HL-60 (cell line): Measurements from ENCODE around the gene TTC22.

Experiments
- DNase-seq, 2 experiments: peaks; one replicate each; pipeline ENCODE4 v3.0.0-alpha.2; 2010 to 2020; ENCODE audit warnings: low read depth in 1 of 2, low spot score in 1 of 2
- H3K27ac ChIP-seq: fragments of 250-450 bp; sonication (Bioruptor Pico); replicated peaks from 2 replicates; pipeline ENCODE4 v1.5.1; 2020; ENCODE audit warnings: mild to moderate bottlenecking, moderate library complexity
- H3K27me3 ChIP-seq: fragments of 250-450 bp; sonication (Bioruptor Pico); 2 replicates; pipeline ENCODE4 v1.5.1; 2021; ENCODE audit warnings: mild to moderate bottlenecking, moderate library complexity; ENCODE audit not compliant: insufficient read depth, poor library complexity, severe bottlenecking
- H3K4me3 ChIP-seq: replicated peaks from 2 replicates; pipeline ENCODE4 v1.5.1; 2011; ENCODE audit warnings: mild to moderate bottlenecking, control low read depth, low read length; ENCODE audit not compliant: insufficient read depth
- CTCF ChIP-seq: IDR thresholded peaks from one replicate; pipeline ENCODE4 v1.5.1; 2011; ENCODE audit warnings: low read length, control low read depth, inconsistent platforms; ENCODE audit not compliant: insufficient read depth
- GABPA ChIP-seq: IDR thresholded peaks from 2 replicates; pipeline ENCODE4 v1.6.1; 2012; ENCODE audit warnings: low read depth
- POLR2AphosphoS5 ChIP-seq: IDR thresholded peaks from 2 replicates; pipeline ENCODE4 v1.6.1; 2012; ENCODE audit warnings: low read depth
- REST ChIP-seq: IDR thresholded peaks from 2 replicates; pipeline ENCODE4 v1.6.1; 2012; ENCODE audit warnings: low read depth; ENCODE audit not compliant: insufficient replicate concordance
- SPI1 ChIP-seq: IDR thresholded peaks from 2 replicates; pipeline ENCODE4 v1.6.1; 2012; ENCODE audit warnings: low read depth, mild to moderate bottlenecking, borderline replicate concordance
- long read RNA-seq: library from polyadenylated mRNA; unstranded; transcript quantifications from one replicate; pipeline ENCODE4 v2.0.0, GENCODE V29; 2020

The TTC22 gene
- long read RNA-seq, result 0 reads

GRCh38 chr1:54800899-54801759 is at the start of gene TTC22:
TSS of gene TTC22 (minus strand) at chr1:54801323. CDS start at chr1:54801163, 160 bp downstream.
- peak; percentile 22 to 71 for DNase-seq
- peak within 1 kb of the TSS; percentile 44 for H3K4me3 ChIP-seq

GRCh38 chr1:54850737-54851136 is 49.6 kb upstream of the TTC22 start:
- Histone ChIP-seq H3K27me3 (no peaks in the 10 kb centered on the region), H3K4me3 (no peak overlapping the region), H3K27ac (no peak overlapping the region)
- TF ChIP-seq POLR2AphosphoS5, result no peak
- no peak for TF ChIP-seq GABPA
- no peak for TF ChIP-seq SPI1
- TF ChIP-seq REST, result no peak
- no peak for TF ChIP-seq CTCF
- no peak for DNase-seq

More at GRCh38 chr1:54800899-54801759, at the start of gene TTC22:
- Histone ChIP-seq H3K27ac (0 out of 2 replicates have a peak within 1 kb of the TSS, but pooled peaks have one; percentile 8), H3K27me3 (no peaks in the 10 kb centered on the region)
- TF ChIP-seq CTCF, result peak; percentile 48
- no peak for TF ChIP-seq POLR2AphosphoS5

GRCh38 chr1:54850069-54850730 is 49.1 kb upstream of the TTC22 start:
- TF ChIP-seq SPI1 (no peak), CTCF (no peak), POLR2AphosphoS5 (no peak), GABPA (no peak), REST (no peak)
- Histone ChIP-seq H3K27ac (no peak overlapping the region), H3K27me3 (no peaks in the 10 kb centered on the region), H3K4me3 (no peak overlapping the region)
- no peak for DNase-seq
